ENCODE data around the gene DCK.
"Not testable (repeated sequence)": the region's sequence is repeated elsewhere in the genome, so short reads cannot be mapped to it uniquely, and the experiment has no call there.

DCK gene

GRCh38 chr4:70993181-70994068, at the start of gene DCK:
TSS of gene DCK (plus strand) at chr4:70993649. CDS start at chr4:70993836, 187 bp downstream.
- peak; percentile 80 for DNase-seq (ENCODE audit: low spot score)

- DNase-seq (ENCODE audit: low spot score): no peak
Measured at GRCh38 chr4:70945046-70945445, 48.4 kb upstream of the DCK start.

- DNase-seq (ENCODE audit: low spot score): no peak
Measured at GRCh38 chr4:70945452-70946055, 47.9 kb upstream of the DCK start.

GRCh38 chr4:70946939-70947338, 46.5 kb upstream of the DCK start:
- DNase-seq (ENCODE audit: low spot score): no peak

- DNase-seq (ENCODE audit: low spot score): no peak
Measured at GRCh38 chr4:70948665-70949260, 44.7 kb upstream of the DCK start.

GRCh38 chr4:70954032-70954431, 39.4 kb upstream of the DCK start:
- no peak for DNase-seq (ENCODE audit: low spot score)

- DNase-seq (ENCODE audit: low spot score): no peak
Measured at GRCh38 chr4:70956549-70957210, 36.8 kb upstream of the DCK start.

GRCh38 chr4:70958681-70959080, 34.8 kb upstream of the DCK start:
- DNase-seq (ENCODE audit: low spot score): no peak

- DNase-seq (ENCODE audit: low spot score): no peak
Measured at GRCh38 chr4:70969076-70969475, 24.4 kb upstream of the DCK start.

- no peak for DNase-seq (ENCODE audit: low spot score)
Measured at GRCh38 chr4:70976252-70976651, 17.2 kb upstream of the DCK start.

GRCh38 chr4:70979445-70980008, 13.9 kb upstream of the DCK start:
- no peak for DNase-seq (ENCODE audit: low spot score)

- no peak for DNase-seq (ENCODE audit: low spot score)
Measured at GRCh38 chr4:70980196-70980595, 13.3 kb upstream of the DCK start.

GRCh38 chr4:70984106-70984505, 9.3 kb upstream of the DCK start:
- DNase-seq (ENCODE audit: low spot score): no peak

GRCh38 chr4:70984589-70984988, 8.9 kb upstream of the DCK start:
- DNase-seq (ENCODE audit: low spot score): no peak

- no peak for DNase-seq (ENCODE audit: low spot score)
Measured at GRCh38 chr4:70991596-70991995, 1.9 kb upstream of the DCK start.

- DNase-seq (ENCODE audit: low spot score): no peak
Measured at GRCh38 chr4:70992391-70992881, 1.0 kb upstream of the DCK start.

- DNase-seq (ENCODE audit: low spot score): no peak
Measured at GRCh38 chr4:70994069-70994366, 569 bp downstream of the DCK start.

- no peak for DNase-seq (ENCODE audit: low spot score)
Measured at GRCh38 chr4:70994387-70995099, 1.1 kb downstream of the DCK start.

GRCh38 chr4:70996018-70996360, 2.5 kb downstream of the DCK start:
- no peak for DNase-seq (ENCODE audit: low spot score)

- DNase-seq (ENCODE audit: low spot score): no peak
Measured at GRCh38 chr4:70997036-70997435, 3.6 kb downstream of the DCK start.

GRCh38 chr4:70997546-70997945, 4.1 kb downstream of the DCK start:
- no peak for DNase-seq (ENCODE audit: low spot score)

- not testable (repeated sequence) for DNase-seq (ENCODE audit: low spot score)
Measured at GRCh38 chr4:70999639-71000038, 6.2 kb downstream of the DCK start.
